GM12874 (cell line): ENCODE measurements around the gene DVL1.
A peak's percentile ranks its signal among the peaks of the same experiment; 100 is the strongest.

Experiments
- CTCF ChIP-seq: IDR thresholded peaks from 2 replicates; pipeline ENCODE4 v1.5.1; 2011; ENCODE audit warnings: low read depth, mild to moderate bottlenecking, control low read depth, low read length, moderate library complexity; ENCODE audit not compliant: insufficient read depth

DVL1 gene

GRCh38 chr1:1349256-1350012 lies at the start of gene DVL1:
Gene DVL1, minus strand, starts transcription at chr1:1349418. Its CDS starts 353 bp downstream, at chr1:1349065.
- peak; percentile 66 for TF ChIP-seq CTCF

GRCh38 chr1:1398677-1399186 lies 49.5 kb upstream of the DVL1 start:
- no peak for TF ChIP-seq CTCF

GRCh38 chr1:1397839-1398523 lies 48.8 kb upstream of the DVL1 start:
- no peak for TF ChIP-seq CTCF

- TF ChIP-seq CTCF: no peak
Measured at GRCh38 chr1:1395166-1395565, 45.9 kb upstream of the DVL1 start.

GRCh38 chr1:1394116-1394515 lies 44.9 kb upstream of the DVL1 start:
- no peak for TF ChIP-seq CTCF

GRCh38 chr1:1393428-1393827 lies 44.2 kb upstream of the DVL1 start:
- no peak for TF ChIP-seq CTCF

- TF ChIP-seq CTCF: no peak
Measured at GRCh38 chr1:1393014-1393413, 43.8 kb upstream of the DVL1 start.
